Mesenteric fat pad (tissue), 1 donor: ENCODE data around the gene KRT33B. TPM values are rescaled to one million over a fixed set of nuclear protein-coding genes. Genes with fewer than 3 reads are reported as not detected.

Experiments used
- DNase-seq: peaks from one replicate; pipeline ENCODE4 v3.0.0-alpha.2; 2020; ENCODE audit warnings: low spot score
- total RNA-seq: library from RNA; stranded (reverse); fragmentation: NEBNext Ultra II Directional; extraction: Animal tissue kit (Norgen Biotek cat#: 25700); gene quantifications from one replicate; pipeline ENCODE4 v1.2.1, GENCODE V29; 2021
- donor health status: DM: yes; HTN: yes; CAD: no.

KRT33B gene
- total RNA-seq, 1 donor from 2014 or later: not detected

- no peak for DNase-seq
Observed at GRCh38 chr17:41325611-41326010, 44.0 kb downstream of the KRT33B start.

GRCh38 chr17:41325126-41325525, 44.5 kb downstream of the KRT33B start:
- no peak for DNase-seq

DNA sequence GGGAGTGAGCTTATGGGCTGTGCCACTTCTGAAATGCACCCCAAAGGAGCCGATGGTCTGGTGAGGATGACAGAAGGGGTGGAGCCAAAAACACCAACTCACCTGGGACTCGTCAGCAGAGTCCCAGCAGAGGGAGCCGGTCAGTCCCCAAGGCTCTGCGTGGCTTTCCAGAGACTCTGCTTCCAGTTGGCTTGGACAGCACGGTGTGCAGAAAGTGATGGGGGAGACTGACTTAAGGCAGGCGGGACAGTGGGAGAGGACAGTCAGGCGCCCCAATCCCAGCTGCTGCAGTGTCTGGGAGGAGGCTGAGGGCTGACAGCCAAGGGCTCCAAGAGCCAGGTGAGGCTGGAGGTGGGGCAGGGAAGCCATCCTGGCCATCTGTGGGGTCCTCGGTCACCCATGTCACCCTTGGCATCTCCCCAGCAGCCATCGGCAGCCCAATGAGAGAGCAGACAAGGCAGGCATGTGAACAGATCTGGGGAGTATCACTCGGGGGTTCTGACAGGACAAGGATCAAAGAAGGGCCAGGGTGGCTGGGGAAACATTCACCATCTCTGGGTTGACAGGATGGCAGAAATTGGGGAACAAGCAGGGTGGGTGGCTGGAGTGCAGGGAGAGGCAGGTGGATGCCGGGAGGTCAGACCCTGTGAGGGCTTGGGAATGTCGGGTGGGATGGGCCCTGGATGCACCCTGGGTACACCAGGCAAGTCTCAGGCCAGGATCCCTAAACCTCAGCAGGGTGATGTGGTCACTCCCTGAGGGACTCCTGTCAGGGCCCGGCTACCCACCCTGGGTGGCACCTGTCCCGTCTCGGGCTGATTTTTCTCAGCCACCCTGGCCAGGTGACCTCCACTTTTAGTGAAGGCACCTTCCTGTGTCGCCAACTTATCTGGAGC, 45.2 kb downstream of the KRT33B start:
- no peak for DNase-seq

DNA sequence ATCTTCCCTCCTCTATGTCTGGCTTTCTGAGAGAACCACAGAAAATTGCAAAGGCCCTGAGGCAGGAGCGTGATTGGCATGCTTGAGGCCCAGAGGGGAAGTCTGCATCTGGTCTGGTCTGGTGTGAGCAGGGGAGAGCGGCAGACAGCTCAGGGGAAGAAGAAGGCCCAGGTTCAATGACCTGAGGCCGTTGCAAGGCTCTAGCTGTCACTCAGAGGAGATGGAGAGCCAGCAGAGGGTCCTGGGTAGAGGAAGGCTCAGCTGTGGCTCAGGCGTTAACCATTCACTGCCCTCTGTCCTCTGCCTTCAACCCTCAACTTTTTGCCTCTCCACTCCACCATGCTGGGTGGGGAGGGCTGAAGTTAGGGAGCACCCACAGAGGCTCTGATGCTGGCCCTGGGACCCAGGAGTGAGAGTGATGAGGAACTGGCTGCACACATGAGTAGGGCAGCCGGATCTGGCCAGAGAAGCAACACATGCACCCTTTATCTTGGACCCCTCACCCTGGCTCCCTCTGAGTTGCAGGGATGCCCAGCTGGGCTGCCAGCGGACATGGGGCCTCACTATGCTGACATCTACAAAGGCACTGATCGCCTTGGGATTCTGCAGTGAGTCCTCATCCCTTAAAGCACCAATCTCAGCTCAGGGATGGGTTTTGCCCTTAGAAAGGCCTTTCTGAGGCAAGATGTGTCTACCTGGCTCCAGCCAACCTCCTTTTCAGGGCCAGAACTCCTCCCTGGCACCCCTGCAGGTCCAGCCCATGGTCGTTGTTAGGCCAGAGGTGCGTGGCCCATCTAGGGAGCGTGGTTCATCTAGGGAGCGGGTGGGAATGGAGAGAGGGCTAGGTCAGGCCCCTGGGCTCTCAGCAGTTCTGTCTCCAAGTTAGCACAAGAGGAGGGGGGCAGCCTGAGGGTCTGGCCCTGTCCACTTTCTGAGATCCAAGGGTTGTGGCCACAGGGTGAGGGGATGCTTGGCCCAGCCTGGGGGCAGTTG, 46.4 kb downstream of the KRT33B start:
- DNase-seq: no peak

DNA sequence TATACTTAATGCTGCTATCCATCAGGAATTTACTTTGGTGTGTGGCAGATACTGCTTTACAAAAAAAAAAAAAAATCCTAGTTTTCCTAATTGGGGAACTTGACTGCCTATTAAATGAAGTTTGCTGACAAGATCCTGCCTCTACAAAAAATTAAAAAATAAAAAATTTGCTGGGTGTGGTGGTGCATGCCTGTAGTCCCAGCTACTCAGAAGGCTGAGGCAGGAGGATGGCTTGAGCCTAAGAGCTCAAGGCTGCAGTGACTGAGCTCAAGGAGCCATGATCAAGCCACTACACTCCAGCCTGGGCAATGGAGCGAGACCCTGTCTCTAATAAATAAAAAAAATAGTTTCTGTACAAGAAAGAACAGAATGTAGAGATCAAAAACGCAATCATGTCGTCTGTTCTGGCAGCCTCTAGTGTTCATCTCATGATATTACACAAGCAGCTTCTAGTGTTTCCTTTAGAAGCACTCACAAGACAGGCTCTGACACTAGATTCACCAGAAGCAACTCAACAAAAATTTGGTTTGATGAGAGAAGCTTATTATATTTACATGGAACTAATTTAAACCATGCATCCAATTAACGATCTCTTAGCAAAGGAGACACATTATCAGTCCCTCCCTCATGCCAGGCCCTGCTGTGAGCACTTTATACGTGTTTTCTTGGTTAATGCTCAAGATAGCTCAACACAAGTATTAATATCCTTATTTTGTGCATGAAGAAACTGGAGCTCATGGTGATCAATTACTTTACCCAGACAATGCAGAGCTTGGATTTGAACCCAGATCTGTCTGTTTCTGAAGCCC, 47.3 kb downstream of the KRT33B start:
- no peak for DNase-seq

- DNase-seq: no peak
Observed at GRCh38 chr17:41318231-41318630, 51.4 kb downstream of the KRT33B start.

- no peak for DNase-seq
Observed at GRCh38 chr17:41315814-41316445, 53.7 kb downstream of the KRT33B start.

GRCh38 chr17:41315204-41315794, 54.3 kb downstream of the KRT33B start, which contains the start of gene KRTAP17-1:
KRTAP17-1 (minus strand) TSS chr17:41315710; CDS start chr17:41315650, 60 bp downstream.
- no peak for DNase-seq

Other genes with a start within 250 kb of the KRT33B start
- gene KRTAP4-12, start 245.6 kb downstream of the KRT33B start, total RNA-seq: not detected
- gene KRTAP4-6, start 229.3 kb downstream of the KRT33B start, total RNA-seq: not detected
- not detected for gene KRTAP4-5, start 220.0 kb downstream of the KRT33B start, total RNA-seq
- not detected for gene KRTAP4-4, start 209.1 kb downstream of the KRT33B start, total RNA-seq
- not detected for gene KRTAP4-3, start 201.6 kb downstream of the KRT33B start, total RNA-seq
- gene KRTAP4-2, start 191.6 kb downstream of the KRT33B start, total RNA-seq: not detected
- not detected for gene KRTAP4-1, start 184.9 kb downstream of the KRT33B start, total RNA-seq
- not detected for gene KRTAP9-1, start 179.9 kb downstream of the KRT33B start, total RNA-seq
- not detected for gene KRTAP9-2, start 143.2 kb downstream of the KRT33B start, total RNA-seq
- gene KRTAP9-3, start 137.4 kb downstream of the KRT33B start, total RNA-seq: not detected
- not detected for gene KRTAP9-8, start 131.8 kb downstream of the KRT33B start, total RNA-seq
- not detected for gene KRTAP9-4, start 120.1 kb downstream of the KRT33B start, total RNA-seq
- not detected for gene KRTAP9-9, start 114.4 kb downstream of the KRT33B start, total RNA-seq
- not detected for gene KRTAP9-6, start 104.4 kb downstream of the KRT33B start, total RNA-seq
- not detected for gene KRTAP9-7, start 94.1 kb downstream of the KRT33B start, total RNA-seq
- not detected for gene KRTAP29-1, start 67.0 kb downstream of the KRT33B start, total RNA-seq
- gene KRTAP16-1, start 60.5 kb downstream of the KRT33B start, total RNA-seq: not detected
- not detected for gene KRTAP17-1, start 54.1 kb downstream of the KRT33B start, total RNA-seq
- gene KRT33A, start 19.0 kb downstream of the KRT33B start, total RNA-seq: not detected
- not detected for gene KRT34, start 12.5 kb upstream of the KRT33B start, total RNA-seq
- not detected for gene KRT31, start 27.8 kb upstream of the KRT33B start, total RNA-seq
- gene KRT37, start 54.8 kb upstream of the KRT33B start, total RNA-seq: not detected
- not detected for gene KRT38, start 71.2 kb upstream of the KRT33B start, total RNA-seq
- gene KRT32, start 97.6 kb upstream of the KRT33B start, total RNA-seq: not detected
- gene KRT35, start 111.3 kb upstream of the KRT33B start, total RNA-seq: not detected
- gene KRT36, start 120.1 kb upstream of the KRT33B start, total RNA-seq: not detected
- not detected for gene KRT13, start 135.8 kb upstream of the KRT33B start, total RNA-seq
- gene KRT15, start 149.1 kb upstream of the KRT33B start, total RNA-seq: not detected
- 1.8 TPM for gene KRT19, start 158.5 kb upstream of the KRT33B start, total RNA-seq
- gene KRT9, start 202.2 kb upstream of the KRT33B start, total RNA-seq: not detected
- gene KRT14, start 217.1 kb upstream of the KRT33B start, total RNA-seq: 1.00 TPM
- gene KRT16, start 243.0 kb upstream of the KRT33B start, total RNA-seq: 5.5 TPM